H7 (cell line): ENCODE results near the gene GPR157. TPM values are rescaled to one million over a fixed set of nuclear protein-coding genes. Genes with fewer than 3 reads are reported as not detected.

Source experiments
- DNase-seq: peaks from one replicate; pipeline ENCODE4 v3.0.0; 2012
- H3K27me3 ChIP-seq: 2 replicates; pipeline ENCODE4 v1.6.0; 2011; ENCODE audit warnings: mild to moderate bottlenecking, low read length; ENCODE audit not compliant: control insufficient read depth, insufficient read depth
- H3K36me3 ChIP-seq: replicated peaks from 2 replicates; pipeline ENCODE4 v1.5.1; 2011; ENCODE audit warnings: low read length; ENCODE audit not compliant: control insufficient read depth, insufficient read depth
- H3K4me3 ChIP-seq: 2 replicates; pipeline ENCODE4 v1.5.1; 2011; ENCODE audit warnings: low read depth, mild to moderate bottlenecking, control low read depth, low read length, moderate library complexity; ENCODE audit not compliant: insufficient read depth
- total RNA-seq: library from RNA; depleted of rRNA; stranded (reverse); fragments of >200 nt; shearing (Covaris generic); gene quantifications from 2 replicates; pipeline ENCODE4 v1.2.3, GENCODE V29; 2014; rRNA removed

GPR157 gene
- total RNA-seq, 1 experiment from 2014 or later = 24.8 TPM

DNA sequence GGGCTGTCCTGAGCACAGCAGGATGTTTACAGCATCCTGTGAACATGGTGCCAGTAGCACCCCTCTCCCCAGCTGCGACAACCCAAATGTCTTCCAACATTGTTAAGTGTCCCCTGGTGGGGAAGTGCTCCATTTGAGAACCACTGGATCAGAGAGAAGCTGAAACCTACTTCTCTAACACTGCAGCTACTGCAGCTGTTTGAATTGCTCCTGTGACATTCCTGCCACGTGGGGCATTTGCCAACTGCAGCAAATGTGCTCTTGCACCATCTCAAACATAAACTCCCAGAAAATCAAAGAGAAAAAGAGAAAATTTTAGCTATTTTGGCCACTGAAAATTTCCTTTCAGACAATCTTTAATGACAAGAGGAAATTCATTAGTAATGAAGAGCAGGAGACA is 70.4 kb downstream of the GPR157 start:
- Histone ChIP-seq H3K4me3 (no peak overlapping the region), H3K27me3 (no peaks in the 10 kb centered on the region), H3K36me3 (no peaks in the 10 kb centered on the region)
- DNase-seq = no peak

DNA sequence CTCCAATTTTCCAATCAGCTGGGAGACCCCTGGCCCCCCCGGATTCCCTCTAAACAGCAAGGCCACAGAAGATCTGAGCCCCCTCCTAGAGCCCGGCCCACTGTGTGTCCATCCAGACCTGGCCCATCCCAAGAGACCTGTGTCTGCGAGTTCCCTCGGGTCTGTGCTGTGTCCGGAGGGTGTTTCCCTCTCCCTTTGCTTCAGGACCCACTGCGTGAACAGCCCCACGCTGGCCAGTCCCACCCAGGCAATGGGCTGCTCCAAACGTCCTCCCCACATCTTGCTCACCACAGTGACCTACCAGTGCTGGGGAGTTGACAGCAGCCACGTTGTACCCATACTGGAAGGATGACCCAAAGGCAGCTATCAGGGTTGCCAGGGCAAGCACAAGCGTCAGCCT is 71.1 kb downstream of the GPR157 start:
- Histone ChIP-seq H3K27me3 (no peaks in the 10 kb centered on the region), H3K36me3 (no peaks in the 10 kb centered on the region), H3K4me3 (no peak overlapping the region)
- no peak for DNase-seq

GRCh38 chr1:9052272-9053049 is 76.4 kb downstream of the GPR157 start:
- Histone ChIP-seq H3K27me3 (no peaks in the 10 kb centered on the region), H3K36me3 (no peaks in the 10 kb centered on the region), H3K4me3 (no peak overlapping the region)
- DNase-seq = no peak

GRCh38 chr1:9051379-9051778 is 77.5 kb downstream of the GPR157 start:
- Histone ChIP-seq H3K4me3 (no peak overlapping the region), H3K27me3 (no peaks in the 10 kb centered on the region), H3K36me3 (no peaks in the 10 kb centered on the region)
- no peak for DNase-seq

GRCh38 chr1:9050803-9051202 is 78.1 kb downstream of the GPR157 start:
- H3K27me3 ChIP-seq = no peaks in the 10 kb centered on the region
- DNase-seq = no peak
- no peak overlapping the region for H3K4me3 ChIP-seq
- H3K36me3 ChIP-seq = no peaks in the 10 kb centered on the region

Other genes starting within 250 kb of the GPR157 start
- gene CA6, start 183.2 kb downstream of the GPR157 start, total RNA-seq = not detected in 2 replicates
- gene SLC2A7, start 102.7 kb downstream of the GPR157 start, total RNA-seq = not detected in 2 replicates
- gene SLC2A5, start 59.5 kb downstream of the GPR157 start, total RNA-seq = 0.03 TPM in 1 of 2 replicates, not detected in the other
- 13.9 and 20.2 TPM in 2 replicates for gene H6PD, start 105.7 kb upstream of the GPR157 start, total RNA-seq
- gene SPSB1, start 163.8 kb upstream of the GPR157 start, total RNA-seq = 4.2 and 6.5 TPM in 2 replicates